Lower leg skin (tissue), 4 donors: ENCODE results near the gene GKAP1. TPM values are rescaled to one million over a fixed set of nuclear protein-coding genes. Genes with fewer than 3 reads are reported as not detected.
"Not testable (repeated sequence)": the region's sequence is repeated elsewhere in the genome, so short reads cannot be mapped to it uniquely, and the experiment has no call there.

ENCODE experiments used
- DNase-seq, 2 donors: peaks; one replicate each; pipeline ENCODE4 v3.0.0-alpha.2; 2019; ENCODE audit warnings: low spot score in 2 of 2
- H3K4me3 ChIP-seq: fragments of 200-600 bp; sonication (generic); 2 replicates; pipeline ENCODE4 v1.5.1; 2017; ENCODE audit warnings: mild to moderate bottlenecking, low read depth; ENCODE audit not compliant: poor library complexity, severe bottlenecking
- WGBS, 2 donors: methylation state at CpG; one replicate each; pipeline ENCODE4 v1.1.5; 2018; 5-methylcytosine and 5-hydroxymethylcytosine counted together
- intact Hi-C: fragments of 100-400 bp; cut with DNase I; formaldehyde crosslinking; loops from one replicate; pipeline ENCODE4 v1.15.0; 2023; ENCODE audit warnings: low total_unique reads
- total RNA-seq, 4 donors: library from RNA; depleted of rRNA; stranded (reverse); fragments of >200 nt; gene quantifications; one replicate each; pipeline ENCODE4 v1.1.0, GENCODE V29; 2016

The GKAP1 gene
- total RNA-seq: 1 to 10 TPM; 1.3 to 4.5 (median 2.6) TPM

GRCh38 chr9:83817356-83818278 lies at the start of gene GKAP1:
Gene GKAP1 (minus strand): TSS chr9:83817769. CDS start chr9:83806517, 11,252 bp downstream.
- H3K4me3 ChIP-seq: peak within 1 kb of the TSS; percentile 53
- intact Hi-C loops: not testable (repeated sequence)
- WGBS, 2 donors: 0 to 1% methylated on average over 44 to 51 of the region's 103 CpGs
- peak; percentile 27 to 93 for DNase-seq

- DNase-seq, intact Hi-C loops, H3K4me3 ChIP-seq: not testable (repeated sequence)
- 92 to 95% methylated on average over 8 of the region's 8 CpGs for WGBS, 2 donors
Observed at GRCh38 chr9:83849895-83850294, 32.3 kb upstream of the GKAP1 start.

GRCh38 chr9:83837070-83837643 lies 19.6 kb upstream of the GKAP1 start:
- DNase-seq, intact Hi-C loops, H3K4me3 ChIP-seq: not testable (repeated sequence)
- WGBS, 2 donors: 68 to 69% methylated on average over 7 of the region's 7 CpGs

DNA sequence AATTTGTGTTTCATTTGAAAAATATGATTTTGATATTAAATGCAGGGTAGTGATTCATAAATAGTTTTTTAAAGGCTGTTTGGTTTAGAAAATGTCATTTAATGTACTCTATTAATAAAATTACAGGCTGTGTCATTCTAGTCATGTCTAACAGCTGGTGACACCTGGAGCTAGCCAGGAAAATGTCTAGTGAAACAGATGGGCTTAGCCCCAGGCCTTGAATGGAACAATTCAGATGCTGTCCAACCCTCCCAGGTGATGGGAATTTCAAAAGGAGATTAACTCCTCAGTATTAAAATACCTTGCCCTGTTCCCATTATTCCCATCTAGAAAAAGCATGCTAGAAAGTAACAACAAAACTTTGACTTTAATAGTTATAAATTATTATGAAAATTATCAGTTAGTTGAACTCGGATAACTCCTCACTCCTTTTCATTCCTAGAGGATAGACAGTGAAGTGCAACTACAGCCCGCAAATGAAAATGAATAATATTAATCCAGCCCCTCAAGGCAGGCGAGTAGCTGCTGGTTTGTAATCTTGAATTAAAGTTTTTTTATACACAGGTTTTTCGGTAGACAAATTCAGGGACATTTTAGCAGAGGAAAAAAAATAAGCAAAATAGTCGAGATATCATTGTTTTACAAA lies 13.0 kb upstream of the GKAP1 start:
- DNase-seq, H3K4me3 ChIP-seq, intact Hi-C loops: not testable (repeated sequence)
- 43 to 48% methylated on average over 5 of the region's 5 CpGs for WGBS, 2 donors

DNA sequence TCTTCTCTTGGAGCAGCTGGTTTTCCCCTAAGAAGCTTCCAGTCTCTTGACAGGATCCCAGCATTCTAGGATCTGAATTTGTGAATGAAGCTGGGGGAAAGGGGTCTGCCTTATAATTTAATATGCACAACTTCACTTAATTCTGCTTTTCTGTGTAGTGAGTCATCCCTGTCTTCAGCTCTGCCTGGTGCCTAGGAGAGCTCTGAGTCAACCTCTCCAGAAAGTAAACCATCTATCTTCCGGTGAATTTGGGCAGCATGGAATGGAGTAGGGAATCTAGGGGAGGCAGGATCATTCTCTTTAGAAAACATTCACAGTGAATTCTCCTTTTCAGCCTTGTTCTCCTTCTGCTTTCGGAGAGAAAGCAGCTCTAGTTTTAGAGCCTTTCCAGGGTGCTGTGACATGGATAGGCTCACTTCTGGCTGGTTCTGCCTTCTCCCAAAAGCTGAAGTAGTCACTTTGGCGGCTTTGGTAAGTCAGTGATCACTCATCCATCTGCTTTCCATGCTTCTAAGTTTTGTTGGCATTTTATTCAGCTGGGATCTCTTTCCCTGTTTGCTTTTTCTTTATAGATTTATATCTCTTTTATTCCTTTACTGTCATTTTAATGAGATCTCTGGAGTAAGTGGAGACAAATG lies 7.5 kb upstream of the GKAP1 start:
- H3K4me3 ChIP-seq, DNase-seq, intact Hi-C loops: not testable (repeated sequence)
- 60 to 74% methylated on average over 3 of the region's 3 CpGs for WGBS, 2 donors

GRCh38 chr9:83817011-83817355 lies 586 bp downstream of the GKAP1 start:
- H3K4me3 ChIP-seq: peak overlapping the region; percentile 53
- 0% methylated on average over 11 to 36 of the region's 38 CpGs for WGBS, 2 donors
- DNase-seq, intact Hi-C loops: not testable (repeated sequence)

GRCh38 chr9:83815120-83815519 lies 2.4 kb downstream of the GKAP1 start:
- 97 to 98% methylated on average over 4 of the region's 4 CpGs for WGBS, 2 donors
- DNase-seq, H3K4me3 ChIP-seq, intact Hi-C loops: not testable (repeated sequence)

DNA sequence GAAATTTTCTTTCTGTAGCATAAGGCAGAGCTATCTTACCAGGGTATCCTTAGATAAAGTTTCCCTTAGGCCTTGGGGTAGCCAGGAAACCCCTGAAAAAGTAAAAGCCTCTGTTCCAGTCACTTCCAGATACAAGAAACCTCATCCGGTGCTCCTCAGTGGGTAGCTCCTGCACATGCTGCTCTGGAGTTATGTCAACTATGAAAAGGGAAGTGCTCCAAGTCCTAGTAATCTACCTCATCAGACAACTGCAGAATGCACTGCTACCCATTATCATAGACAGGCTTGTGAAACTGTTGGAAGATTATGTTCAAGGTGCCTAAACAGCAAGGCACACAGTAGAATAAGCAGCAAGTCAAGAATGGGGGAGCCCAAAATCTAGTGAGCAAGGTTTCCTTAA lies 8.4 kb downstream of the GKAP1 start:
- intact Hi-C loops: not testable (repeated sequence)
- 79 to 88% methylated on average over 1 of the region's 1 CpG for WGBS, 2 donors

DNA sequence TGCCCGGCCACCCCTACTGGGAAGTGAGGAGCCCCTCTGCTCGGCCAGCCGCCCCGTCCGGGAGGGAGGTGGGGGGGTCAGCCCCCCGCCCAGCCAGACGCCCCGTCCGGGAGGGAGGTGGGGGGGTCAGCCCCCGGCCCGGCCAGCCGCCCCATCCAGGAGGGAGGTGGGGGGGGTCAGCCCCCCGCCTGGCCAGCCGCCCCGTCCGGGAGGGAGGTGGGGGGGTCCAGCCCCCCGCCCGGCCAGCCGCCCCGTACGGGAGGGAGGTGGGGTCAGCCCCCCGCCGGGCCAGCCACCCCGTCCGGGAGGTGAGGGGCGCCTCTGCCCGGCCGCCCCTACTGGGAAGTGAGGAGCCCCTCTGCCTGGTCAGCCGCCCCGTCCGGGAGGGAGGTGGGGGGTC lies 13.1 kb downstream of the GKAP1 start:
- H3K4me3 ChIP-seq, intact Hi-C loops: not testable (repeated sequence)
- 87 to 97% methylated on average over 6 to 12 of the region's 31 CpGs for WGBS, 2 donors

More for the DNA sequence above, 8.4 kb downstream of the GKAP1 start:
- not testable (repeated sequence) for DNase-seq, H3K4me3 ChIP-seq

GRCh38 chr9:83803941-83804340 lies 13.6 kb downstream of the GKAP1 start:
- DNase-seq, intact Hi-C loops: not testable (repeated sequence)
- WGBS, 2 donors: 100% methylated on average over 12 of the region's 33 CpGs; no CpG with 5 or more reads in 1 of the 2 donors

More for the DNA sequence above, 13.1 kb downstream of the GKAP1 start:
- DNase-seq: not testable (repeated sequence)

More at GRCh38 chr9:83803941-83804340, 13.6 kb downstream of the GKAP1 start:
- H3K4me3 ChIP-seq: not testable (repeated sequence)
